IPS-11a (cell line): ENCODE measurements around the gene PAPOLG.
"Not testable (repeated sequence)": the region's sequence is repeated elsewhere in the genome, so short reads cannot be mapped to it uniquely, and the experiment has no call there.

Experiments
- H3K4me3 ChIP-seq: one replicate; pipeline ENCODE4 v1.5.1; 2013; ENCODE audit warnings: low read depth, low read length, control low read depth

Gene PAPOLG

DNA sequence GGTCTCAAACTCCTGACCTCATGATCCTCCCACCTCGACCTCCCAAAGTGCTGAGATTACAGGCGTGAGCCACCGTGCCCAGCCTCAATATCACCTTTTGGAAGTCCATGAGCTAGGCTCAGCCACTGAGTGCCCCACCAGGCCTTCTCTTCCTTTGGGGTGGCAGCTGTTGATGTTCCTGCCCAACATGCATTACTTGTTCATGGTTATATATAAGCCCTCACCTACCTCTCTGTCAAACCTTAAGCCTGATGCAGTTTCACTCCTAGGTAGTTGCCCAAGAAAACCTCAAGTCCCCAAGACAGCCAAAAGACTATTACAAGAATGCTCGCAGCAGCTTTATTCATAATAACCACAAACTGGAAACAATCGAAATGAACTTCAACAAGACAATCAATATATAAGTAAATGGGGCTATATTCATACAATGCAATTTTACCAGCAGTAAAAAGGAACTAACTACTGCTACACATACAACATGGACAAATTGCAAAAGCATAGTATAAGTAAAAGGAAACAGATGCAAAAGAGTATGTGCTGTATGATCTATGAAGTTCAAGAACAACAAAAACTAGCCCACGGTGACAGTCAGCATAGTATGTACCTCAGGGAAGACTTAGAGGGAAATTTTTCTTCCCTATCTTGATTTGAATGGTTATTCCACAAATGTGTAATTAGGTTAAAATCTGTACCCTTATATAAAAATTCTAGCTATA is 65.7 kb downstream of the PAPOLG start:
- no peak overlapping the region for H3K4me3 ChIP-seq

DNA sequence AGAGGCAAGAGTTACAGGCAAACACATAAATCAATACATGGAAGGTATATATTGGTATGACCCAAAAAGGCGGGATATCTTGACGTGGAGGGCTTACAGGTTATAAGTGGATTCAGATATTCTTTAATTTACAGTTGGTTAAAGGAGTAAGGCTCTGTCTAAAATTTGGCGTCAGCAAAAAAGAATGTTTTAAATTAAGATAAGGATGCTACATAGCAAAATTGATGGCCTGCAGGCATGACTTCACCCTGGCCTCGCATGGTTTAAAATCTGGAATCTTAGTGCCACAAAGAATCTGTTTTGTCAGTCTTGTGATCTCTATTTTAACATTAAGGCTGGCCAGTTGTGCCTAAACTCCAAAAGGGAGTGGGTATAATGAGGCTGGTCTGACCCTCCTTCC is 66.9 kb downstream of the PAPOLG start:
- no peak overlapping the region for H3K4me3 ChIP-seq

DNA sequence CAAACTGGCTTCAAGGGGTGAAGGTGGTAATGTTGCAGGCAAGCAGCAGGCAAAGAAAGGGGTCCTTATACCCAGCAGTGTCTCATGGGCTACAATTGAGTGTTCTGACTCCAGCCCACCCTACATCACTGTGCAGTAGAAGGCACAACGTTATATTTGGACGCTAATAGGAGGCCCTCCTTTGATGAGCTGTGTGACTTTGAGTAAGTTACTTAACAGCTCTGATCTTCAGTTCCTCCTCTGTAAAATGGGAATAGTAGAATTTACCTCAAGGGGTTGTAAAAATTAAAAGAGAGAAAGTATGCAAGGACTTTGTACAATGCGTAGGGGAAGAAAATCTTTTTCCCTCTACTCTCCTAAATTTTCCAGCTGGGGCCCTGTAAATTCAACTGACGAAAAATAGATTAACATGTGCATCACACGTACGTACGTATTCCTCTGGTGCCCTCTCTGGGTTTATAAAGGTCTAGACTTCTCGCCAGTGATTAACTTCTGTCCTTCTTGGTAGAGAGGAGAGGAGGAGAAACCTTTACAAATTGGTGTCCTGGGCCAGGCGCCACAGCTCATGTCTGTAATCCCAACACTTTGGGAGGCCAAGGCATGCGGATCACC is 67.7 kb downstream of the PAPOLG start:
- H3K4me3 ChIP-seq, result no peak overlapping the region

DNA sequence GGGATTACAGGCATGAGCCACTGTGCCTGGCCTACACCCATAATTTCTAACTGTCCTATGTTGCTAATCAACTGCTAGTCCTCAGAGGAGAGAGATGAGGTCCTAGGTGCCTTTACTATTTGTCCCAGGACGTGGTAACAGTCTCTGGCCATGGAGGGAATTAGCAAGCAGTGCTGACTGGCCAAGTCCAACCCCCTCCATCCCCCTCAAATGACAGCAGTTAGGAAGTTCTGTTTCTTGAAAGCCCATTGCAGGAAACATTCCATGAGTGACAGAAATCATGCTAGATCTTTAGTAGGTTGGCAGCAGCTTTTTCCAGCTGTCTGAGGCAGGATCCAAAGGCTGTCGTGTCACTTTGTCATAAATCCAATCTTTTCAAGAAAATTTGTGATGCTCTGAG is 69.6 kb downstream of the PAPOLG start:
- no peak overlapping the region for H3K4me3 ChIP-seq

DNA sequence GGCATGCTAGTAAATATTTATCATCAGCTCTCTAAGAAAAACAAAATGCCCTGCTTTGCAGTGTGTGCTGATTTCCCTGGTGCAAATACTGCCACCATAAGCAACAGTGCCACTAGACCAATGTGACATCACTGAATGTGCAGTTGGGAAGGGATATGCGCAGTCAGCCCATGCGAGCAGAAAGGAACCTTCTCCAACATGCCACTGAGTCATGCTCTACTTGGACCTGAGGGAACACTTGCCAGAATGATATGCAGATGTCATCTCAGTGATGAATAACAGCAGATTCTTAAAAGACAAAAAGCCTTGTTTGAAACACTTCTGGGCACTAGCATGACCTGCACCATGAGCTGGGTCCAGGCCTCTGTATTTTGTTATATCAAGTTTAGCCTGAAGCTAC is 70.0 kb downstream of the PAPOLG start:
- H3K4me3 ChIP-seq, result no peak overlapping the region

DNA sequence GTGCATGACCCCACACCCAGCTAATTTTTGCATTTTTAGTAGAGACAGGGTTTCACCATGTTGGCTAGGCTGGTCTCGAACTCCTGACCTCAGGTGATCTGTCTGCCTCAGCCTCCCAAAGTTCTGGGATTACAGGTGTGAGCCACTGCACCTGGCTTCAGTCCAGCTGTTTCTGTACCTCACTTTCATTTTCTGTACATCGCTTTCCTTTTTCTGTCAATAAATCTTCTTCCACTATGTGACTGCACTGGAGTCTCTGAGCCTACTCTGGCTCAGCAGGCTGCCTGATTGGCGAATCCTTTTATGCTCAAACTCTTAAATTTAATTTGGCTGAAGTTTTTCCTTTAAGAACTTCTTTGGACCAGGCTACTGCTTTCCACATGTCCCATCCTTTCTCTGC is 70.8 kb downstream of the PAPOLG start:
- not testable (repeated sequence) for H3K4me3 ChIP-seq

DNA sequence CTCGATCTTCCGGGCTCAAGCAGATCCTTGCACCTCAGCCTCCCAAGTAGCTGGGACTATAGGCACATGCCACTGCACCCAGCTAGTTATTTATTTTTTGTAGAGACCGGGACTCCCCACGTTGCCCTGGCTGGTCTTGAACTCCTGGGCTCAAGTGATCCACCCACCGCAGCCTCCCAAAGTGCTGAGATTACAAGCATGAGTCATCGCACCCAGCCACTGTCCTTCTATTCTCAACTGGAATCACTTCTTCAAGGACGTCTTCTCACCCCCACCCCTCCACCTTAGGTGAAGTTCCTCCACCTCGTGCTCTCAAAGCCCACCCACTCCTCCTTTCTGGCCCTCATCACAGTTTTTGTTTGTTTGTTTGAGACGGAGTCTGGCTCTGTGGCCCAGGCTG is 71.3 kb downstream of the PAPOLG start:
- H3K4me3 ChIP-seq, result no peak overlapping the region

DNA sequence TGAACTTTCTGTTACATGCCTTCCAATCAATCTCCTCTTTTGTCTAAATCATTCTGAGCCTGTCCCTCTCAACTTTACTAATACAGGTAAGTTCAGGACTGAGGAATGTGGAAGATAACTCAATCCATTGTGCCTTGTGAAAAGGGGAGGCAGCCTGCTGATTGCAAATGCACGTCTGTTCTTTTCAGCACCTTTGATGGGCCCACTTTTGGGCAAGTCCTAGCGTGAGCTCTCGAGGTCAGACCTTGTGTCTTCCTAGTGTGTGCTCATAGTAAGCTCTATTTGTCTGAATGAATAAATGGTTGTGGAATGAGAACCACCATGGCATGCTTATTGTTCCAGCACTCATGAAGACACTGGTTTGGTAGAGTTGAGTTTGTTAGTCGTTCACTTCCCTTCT is 74.9 kb downstream of the PAPOLG start:
- H3K4me3 ChIP-seq, result no peak overlapping the region

DNA sequence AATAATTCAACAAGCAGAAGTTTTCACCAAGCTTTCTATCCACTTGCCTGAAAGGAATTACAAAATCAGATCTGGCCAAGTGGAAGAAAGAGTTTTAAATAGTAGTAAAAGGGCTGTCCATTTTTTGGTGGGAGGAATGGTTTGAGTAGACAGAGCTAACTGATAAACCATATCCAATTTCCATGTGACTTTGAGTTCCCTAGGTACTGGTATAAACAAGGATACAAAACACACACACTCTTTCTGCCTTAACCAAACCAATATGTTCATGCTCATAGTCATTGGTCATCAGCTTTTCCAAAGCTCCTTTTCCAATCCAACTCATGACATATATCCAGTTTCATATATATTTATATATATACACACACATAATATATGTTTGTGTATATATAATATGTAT is 75.9 kb downstream of the PAPOLG start:
- no peak overlapping the region for H3K4me3 ChIP-seq

DNA sequence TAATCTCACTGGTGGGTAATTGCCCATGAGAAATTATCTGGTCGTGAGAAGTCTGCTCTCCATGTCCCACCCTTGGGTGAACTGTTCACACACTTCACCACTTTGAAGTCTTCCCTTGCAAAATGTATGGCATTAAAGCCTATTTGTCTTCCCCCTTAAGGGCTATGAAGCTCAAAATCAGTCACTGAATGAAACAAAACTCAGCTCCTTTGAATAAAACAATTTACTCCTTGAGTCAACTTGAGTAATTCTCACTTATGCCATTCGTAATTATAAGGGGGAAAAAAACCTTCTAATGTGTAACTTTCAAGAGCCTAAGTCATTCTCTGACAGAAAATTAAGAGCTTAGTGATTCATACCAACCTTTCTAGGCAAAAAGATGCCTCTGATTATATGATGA is 76.6 kb downstream of the PAPOLG start:
- H3K4me3 ChIP-seq, result no peak overlapping the region

DNA sequence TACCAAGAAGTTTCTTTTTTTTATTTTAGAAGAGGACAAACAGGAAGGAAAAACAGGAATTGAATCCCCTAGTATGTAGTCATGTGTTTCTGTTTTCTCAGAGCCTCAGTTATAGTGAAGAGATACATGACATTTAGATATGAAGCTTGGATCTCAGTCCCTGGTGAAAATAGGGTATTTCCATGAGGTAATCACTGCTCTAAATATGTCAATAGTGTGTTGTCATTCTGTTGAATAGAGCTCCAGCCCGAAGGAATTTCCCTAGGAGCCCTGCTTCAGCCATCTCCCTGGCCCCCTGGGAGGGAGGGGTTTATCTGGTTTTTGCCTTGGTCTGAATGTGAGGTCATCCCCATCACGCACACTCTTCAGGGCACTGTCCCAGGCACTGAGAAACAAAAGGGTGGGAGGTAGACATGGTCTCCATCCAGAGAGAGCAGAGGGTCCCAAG is 78.2 kb downstream of the PAPOLG start:
- H3K4me3 ChIP-seq, result no peak overlapping the region

DNA sequence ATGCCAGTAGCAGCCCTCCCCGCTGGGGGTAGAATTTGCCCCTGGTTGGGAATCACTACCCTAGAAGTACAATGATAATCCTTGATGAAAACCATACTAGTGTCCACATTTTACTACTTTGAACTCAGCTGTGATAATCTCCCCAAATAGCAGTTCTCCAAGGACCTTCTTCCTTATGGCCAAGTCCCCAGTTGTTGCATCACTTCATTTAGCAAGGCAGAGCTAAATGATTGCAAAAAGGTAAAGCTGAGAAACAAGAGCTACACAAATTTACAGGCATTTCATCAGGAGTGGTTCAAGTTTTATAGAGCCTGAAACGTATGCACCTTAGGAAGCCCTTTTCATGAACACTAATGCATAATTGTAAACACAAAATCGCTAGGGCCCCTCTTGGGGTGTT is 80.4 kb downstream of the PAPOLG start:
- no peak overlapping the region for H3K4me3 ChIP-seq

DNA sequence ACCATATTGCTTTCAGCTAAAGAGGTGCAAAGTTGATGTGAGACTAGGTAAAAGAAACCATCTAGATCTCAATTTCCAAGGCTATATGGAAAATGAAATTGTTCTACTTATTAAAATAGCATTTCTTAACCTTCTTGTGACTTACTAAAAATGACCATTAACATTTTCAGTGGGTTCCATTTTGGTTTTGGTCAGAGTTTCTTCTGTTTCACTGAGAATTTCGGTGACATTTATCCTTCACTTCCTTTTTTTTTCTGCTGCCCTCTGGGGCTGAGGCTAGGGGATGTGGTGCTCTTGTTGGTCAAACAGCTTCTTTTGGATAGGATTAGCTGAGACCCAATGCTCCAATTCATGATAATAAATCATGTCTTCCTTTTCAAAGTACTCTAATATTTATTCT is 81.1 kb downstream of the PAPOLG start:
- no peak overlapping the region for H3K4me3 ChIP-seq

DNA sequence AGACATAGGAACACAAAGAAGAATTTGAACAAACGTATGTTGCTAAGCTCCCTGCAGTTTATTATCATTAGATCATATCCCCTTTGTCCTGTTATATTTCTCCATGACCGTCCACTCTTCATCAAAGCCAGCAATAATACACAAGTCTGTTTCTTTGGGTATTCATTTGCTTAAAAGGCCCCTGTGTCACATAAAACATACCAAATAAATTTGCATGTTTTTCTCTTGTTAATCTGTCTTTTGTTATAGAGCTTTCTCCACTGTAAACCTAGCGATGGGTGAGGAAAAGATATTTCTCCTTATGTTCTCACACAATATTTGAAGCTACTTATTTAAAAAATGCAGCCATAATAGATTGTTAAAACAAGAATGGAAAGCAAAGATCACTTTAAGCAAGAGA is 82.4 kb downstream of the PAPOLG start:
- no peak overlapping the region for H3K4me3 ChIP-seq

DNA sequence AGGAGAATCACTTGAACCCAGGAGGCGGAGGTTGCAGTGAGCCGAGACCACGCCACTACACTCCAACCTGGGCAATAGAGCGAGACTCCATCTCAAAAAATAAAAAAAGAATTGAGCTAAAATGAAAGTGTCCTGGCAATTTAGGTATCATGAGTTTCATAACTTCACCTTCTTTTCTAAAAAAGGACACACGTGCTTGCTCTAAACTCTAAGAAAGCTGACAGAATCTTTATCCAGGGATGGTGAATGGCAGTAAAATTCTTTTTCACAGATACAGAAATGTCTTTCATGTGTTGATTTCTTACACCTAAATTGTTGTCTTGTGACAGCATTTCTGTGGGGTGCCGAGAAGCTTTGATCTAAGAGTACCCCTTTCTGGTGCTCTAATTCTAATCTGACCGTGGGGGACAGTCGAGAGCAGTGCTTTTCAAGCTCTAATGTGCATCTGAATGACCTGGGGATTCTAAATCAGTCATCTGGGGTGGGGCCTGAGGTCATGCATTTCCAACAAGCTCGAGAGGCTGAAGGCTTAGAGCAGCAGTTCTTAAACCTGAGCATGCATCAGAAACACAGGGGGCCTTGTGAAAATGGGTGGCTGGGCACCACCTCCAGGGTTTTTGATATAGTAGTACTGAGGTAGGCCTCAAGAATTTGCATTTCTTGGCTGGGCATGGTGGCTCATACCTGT is 83.2 kb downstream of the PAPOLG start:
- no peak overlapping the region for H3K4me3 ChIP-seq

DNA sequence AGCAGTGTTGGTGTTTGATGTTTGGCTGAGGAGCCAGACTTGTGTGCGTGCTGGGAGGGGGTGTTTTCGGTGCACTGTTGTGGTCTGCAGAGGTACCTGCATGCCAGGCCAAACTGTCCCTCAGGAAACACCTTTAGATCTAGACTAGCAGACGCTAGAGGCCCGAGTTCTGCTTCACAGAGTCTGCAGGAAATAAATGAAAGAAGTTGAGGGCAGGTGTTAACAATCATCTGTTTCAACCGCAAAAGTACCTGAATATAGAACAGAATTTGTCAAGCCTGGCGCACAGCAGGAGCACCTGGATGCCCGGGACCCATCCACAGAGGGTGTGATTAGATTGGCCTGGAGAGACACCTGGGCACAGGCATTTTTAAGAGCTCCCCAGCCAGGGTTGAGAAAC is 84.8 kb downstream of the PAPOLG start:
- H3K4me3 ChIP-seq, result no peak overlapping the region

DNA sequence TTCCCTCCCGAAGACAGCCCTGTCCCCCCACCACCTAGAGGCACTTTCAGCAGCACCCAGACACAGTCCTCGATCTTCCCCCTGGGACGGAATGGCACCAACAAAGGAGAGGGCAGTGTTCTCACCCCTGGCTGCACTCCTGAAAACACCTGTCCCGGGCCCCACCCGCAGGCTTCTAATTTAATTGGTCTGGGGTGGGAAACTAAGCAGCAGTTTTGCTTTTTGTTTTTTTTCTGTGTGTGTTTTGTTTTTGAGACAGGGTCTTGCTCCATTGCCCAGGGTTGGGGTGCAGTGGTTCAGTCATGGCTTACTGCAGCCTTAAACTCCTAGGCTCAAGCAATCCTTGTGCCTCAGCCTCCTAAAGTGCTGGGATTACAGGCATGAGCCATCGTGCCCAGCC is 86.9 kb downstream of the PAPOLG start:
- no peak overlapping the region for H3K4me3 ChIP-seq

DNA sequence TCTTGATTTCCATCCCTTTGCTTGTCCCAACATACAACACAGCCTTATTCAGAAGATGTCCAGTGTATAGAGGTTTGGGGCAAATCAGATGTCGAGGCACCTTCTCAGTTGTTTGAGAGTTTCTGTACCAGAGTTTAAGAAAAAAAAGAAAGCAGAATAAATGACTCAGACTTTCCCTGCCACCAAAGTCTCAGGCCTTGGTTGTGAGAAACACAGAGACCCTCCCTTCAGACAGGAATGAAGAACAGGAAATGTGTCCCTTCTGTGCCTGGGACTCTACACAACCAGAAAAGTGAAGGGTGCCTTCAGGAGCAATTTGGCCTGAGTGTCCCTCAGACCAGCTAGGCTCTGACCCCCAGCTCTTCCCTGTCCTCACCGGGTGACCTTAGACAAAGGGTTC is 88.0 kb downstream of the PAPOLG start:
- H3K4me3 ChIP-seq, result no peak overlapping the region

DNA sequence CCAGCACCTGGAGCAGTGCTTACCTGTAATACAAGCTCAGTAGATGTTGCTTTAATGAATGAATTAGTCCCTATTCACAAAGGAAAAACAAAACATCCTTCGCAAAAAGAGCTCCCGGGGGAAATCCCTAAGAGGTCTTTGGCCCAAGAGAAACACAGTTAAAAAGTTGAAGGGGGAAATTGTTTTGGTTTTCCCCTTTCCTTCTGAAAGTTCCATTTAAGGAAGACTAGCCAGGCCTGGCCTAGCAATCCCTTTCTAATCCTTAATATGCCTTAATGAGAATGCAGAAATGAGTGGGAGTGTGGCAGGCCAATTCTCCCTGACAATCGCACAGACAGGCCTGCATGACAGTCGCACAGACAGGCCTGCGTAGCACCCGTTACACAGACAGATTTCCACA is 91.8 kb downstream of the PAPOLG start:
- H3K4me3 ChIP-seq, result no peak overlapping the region
